HepG2 (cell line): ENCODE data around the gene PADI6. TPM values are rescaled to one million over a fixed set of nuclear protein-coding genes. Genes with fewer than 3 reads are reported as not detected.

Source experiments
- ATAC-seq: fragments of 200-7000 bp; cut with Tn5 transposase; 3 replicates; pipeline ENCODE4 v1.9.1; 2020; ENCODE audit warnings: mild to moderate bottlenecking, moderate library complexity
- BruUV-seq: library from RNA; stranded (reverse); fragments of 400-500 nt; replicated peaks from 2 replicates; lab custom pipeline; 2021; lab: Mats Ljungman, UMichigan
- CTCF ChIA-PET: fragments of 300-600 bp; formaldehyde crosslinking; extraction: SDS; loops from one replicate; lab custom pipeline; 2021; ENCODE audit warnings: low total read pairs, inconsistent platforms, low intra/inter-chr PET ratio; lab: Yijun Ruan, JAX
- POLR2A ChIA-PET: fragments of 350-600 bp; sonication (Branson Sonifier 250); formaldehyde crosslinking; loops from one replicate; lab custom pipeline; 2020; ENCODE audit warnings: antibody characterized with exemption, inconsistent platforms; lab: Yijun Ruan, JAX
- DNase-seq: peaks from one replicate; pipeline ENCODE4 v3.0.0-alpha.2; 2015; ENCODE audit warnings: low spot score
- FAIRE-seq: peaks from 3 replicates; lab custom pipeline; 2011; peaks lifted over from hg19 to GRCh38; lab: Jason Lieb, UNC
- H2AFZ ChIP-seq: one replicate; pipeline ENCODE4 v1.6.1; 2011; ENCODE audit warnings: low read length, inconsistent platforms
- H3K27ac ChIP-seq: fragments of 300-600 bp; 3 replicates; pipeline ENCODE4 v1.8.0; 2011; ENCODE audit warnings: mixed run types, mild to moderate bottlenecking, mixed read lengths, low read length, inconsistent platforms; ENCODE audit not compliant: insufficient read depth; ENCODE audit errors: extremely low read length
- H3K27me3 ChIP-seq, 2 experiments: fragments of 200-600 bp in 1 of 2; 2 replicates in 1 of 2; 3 replicates in 1 of 2; pipeline versions ENCODE4 v1.6.0 to v1.8.0; 2011; ENCODE audit warnings: low read length in 2 of 2, mild to moderate bottlenecking in 2 of 2, moderate library complexity in 2 of 2, inconsistent platforms in 1 of 2; ENCODE audit not compliant: insufficient read depth in 2 of 2, control insufficient read depth in 1 of 2
- H3K36me3 ChIP-seq, 2 experiments: fragments of 200-600 bp in 1 of 2; replicated peaks in 1 of 2; 2 replicates in 1 of 2; 3 replicates in 1 of 2; pipeline versions ENCODE4 v1.5.1 to v1.8.0; 2011; ENCODE audit warnings: low read length in 2 of 2, inconsistent platforms in 1 of 2; ENCODE audit not compliant: insufficient read depth in 2 of 2, control insufficient read depth in 1 of 2
- H3K4me1 ChIP-seq: 2 replicates; pipeline ENCODE4 v1.5.1; 2012; ENCODE audit warnings: low read length, inconsistent platforms; ENCODE audit not compliant: insufficient read depth
- H3K4me2 ChIP-seq: 2 replicates; pipeline ENCODE4 v1.6.0; 2011; ENCODE audit warnings: low read depth, low read length, inconsistent platforms
- H3K4me3 ChIP-seq, 3 experiments: fragments of 200-600 bp in 1 of 3; sonication (generic), shearing (Covaris generic) in 1 of 3; replicated peaks in 1 of 3; 2 replicates each; pipeline ENCODE4 v1.5.1; 2011 to 2016; ENCODE audit warnings: low read length in 3 of 3, inconsistent platforms in 2 of 3, low read depth in 2 of 3, mild to moderate bottlenecking in 2 of 3, control low read depth in 1 of 3, mixed read lengths in 1 of 3; ENCODE audit not compliant: insufficient read depth in 1 of 3
- H3K79me2 ChIP-seq: one replicate; pipeline ENCODE4 v1.6.1; 2011; ENCODE audit warnings: low read length, inconsistent platforms; ENCODE audit not compliant: insufficient read depth
- H3K9ac ChIP-seq: 2 replicates; pipeline ENCODE4 v1.6.0; 2011; ENCODE audit warnings: mild to moderate bottlenecking, low read depth, low read length, inconsistent platforms; ENCODE audit not compliant: insufficient read depth
- H3K9me3 ChIP-seq: 2 replicates; pipeline ENCODE4 v1.5.1; 2012; ENCODE audit warnings: mild to moderate bottlenecking, low read length
- H4K20me1 ChIP-seq: 2 replicates; pipeline ENCODE4 v1.6.0; 2011; ENCODE audit warnings: inconsistent platforms, mild to moderate bottlenecking, low read length, moderate library complexity; ENCODE audit not compliant: insufficient read depth
- FOXP4 ChIP-seq: sonication (generic); formaldehyde crosslinking; IDR thresholded peaks from 2 replicates; pipeline ENCODE4 v1.4.0; 2020; ENCODE audit warnings: missing genetic modification reagents
- KDM6A ChIP-seq: IDR thresholded peaks from 2 replicates; pipeline ENCODE4 v1.6.1; 2016; ENCODE audit warnings: low read depth
- PBX3 ChIP-seq: sonication (generic); formaldehyde crosslinking; IDR thresholded peaks from 2 replicates; pipeline ENCODE4 v1.8.1; 2023; ENCODE audit warnings: missing genetic modification reagents, inconsistent platforms, borderline replicate concordance
- ZNF121 ChIP-seq: sonication (generic); formaldehyde crosslinking; IDR thresholded peaks from 2 replicates; pipeline ENCODE4 v1.5.0; 2020; ENCODE audit warnings: mild to moderate bottlenecking, missing genetic modification reagents
- ZNF720 ChIP-seq: sonication (generic); formaldehyde crosslinking; IDR thresholded peaks from 2 replicates; pipeline ENCODE4 v1.4.0; 2020; ENCODE audit warnings: missing genetic modification reagents
- WGBS: methylation state at CpG from one replicate; pipeline ENCODE4 v1.1.6; 2017; ENCODE audit warnings: low lambda C conversion rate; 5-methylcytosine and 5-hydroxymethylcytosine counted together
- in situ Hi-C: cut with HindIII; loops from 2 replicates; pipeline ENCODE4 v1.10.0; 2017; ENCODE audit warnings: low pct_unique_long_range_greater_than_20kb; ENCODE audit not compliant: extremely low pct_ligation_motif_present
- intact Hi-C: fragments of 100-400 bp; cut with micrococcal nuclease; formaldehyde crosslinking; loops from one replicate; pipeline ENCODE4 v1.10.0; 2022; ENCODE audit not compliant: unreplicated experiment
- polyA plus RNA-seq, 8 experiments: library from polyadenylated mRNA; depleted of rRNA in 3 of 8; stranded (reverse) in 7 of 8; unstranded in 1 of 8; fragments of >200 nt; fragmentation: Illumina TruSeq in 4 of 8; extraction: Trizol in 4 of 8; gene quantifications; 2 replicates each; pipeline versions ENCODE4 v1.2.1 to v1.2.3, GENCODE V29; 2011 to 2016; ENCODE audit warnings: low read depth in 4 of 8, missing spikeins in 1 of 8, mixed read lengths in 1 of 8; ENCODE audit not compliant: insufficient read depth in 1 of 8
- total RNA-seq, 5 experiments: library from RNA; depleted of rRNA; stranded (reverse); fragments of >200 nt; fragmentation: Illumina TruSeq; extraction: Trizol; gene quantifications; 2 replicates each; pipeline ENCODE4 v1.2.3, GENCODE V29; 2016; ENCODE audit warnings: low read depth in 1 of 5
- TF ChIP-seq, protein P1 (sequence below): sonication (generic); formaldehyde crosslinking; IDR thresholded peaks from 2 replicates; pipeline ENCODE4 v1.4.0; 2020; ENCODE audit warnings: mild to moderate bottlenecking, missing genetic modification reagents
- TF ChIP-seq, protein P2 (sequence below): IDR thresholded peaks from 2 replicates; pipeline ENCODE4 v1.6.1; 2012; ENCODE audit warnings: low read depth, low read length, improper control_type of control experiment
- TF ChIP-seq, protein P3 (sequence below): IDR thresholded peaks from 2 replicates; pipeline ENCODE4 v1.6.1; 2016; ENCODE audit warnings: missing biosample characterization, missing genetic modification reagents, low read depth

The PADI6 gene
- total and polyA plus RNA-seq, 2 of the 13 experiments (the other 11 are each of a cell fraction or from before 2014, with no cell fraction given) = not detected

DNA sequence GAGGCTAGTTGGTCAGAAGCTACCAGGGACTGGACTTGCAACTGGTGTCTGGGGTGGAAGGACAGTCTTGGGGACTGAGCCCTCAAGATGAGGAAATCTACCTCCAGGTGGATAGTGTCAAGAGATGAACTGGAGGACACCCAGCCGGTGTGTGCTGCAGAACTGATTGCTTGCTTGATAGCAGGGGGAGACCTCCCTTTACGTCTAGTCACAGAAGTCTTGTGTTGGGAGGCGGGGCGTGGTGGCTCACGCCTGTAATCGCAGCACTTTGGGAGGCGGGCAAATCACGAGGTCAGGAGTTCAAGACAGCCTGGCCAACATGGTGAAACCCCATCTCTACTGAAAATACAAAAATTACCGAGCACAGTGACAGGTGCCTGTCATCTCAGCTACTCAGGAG lies 62.6 kb downstream of the PADI6 start:
- H3K36me3 ChIP-seq = peaks cover 6 to 45% of the 10 kb centered on the region in 2 experiments; a peak in 4 of 5 replicates
- no TSS peak for BruUV-seq
- intact Hi-C loops = no loop called here
- no peaks in the 10 kb centered on the region for H3K27me3 ChIP-seq
- H3K79me2 ChIP-seq = peaks cover 48% of the 10 kb centered on the region
- FAIRE-seq = no peak
- peaks cover 40% of the 10 kb centered on the region for H4K20me1 ChIP-seq
- H3K9ac ChIP-seq = no peak overlapping the region
- H3K9me3 ChIP-seq = no peaks in the 10 kb centered on the region
- DNase-seq = no peak
- WGBS = 91% methylated on average over 9 of the region's 9 CpGs
- no peak overlapping the region for H3K4me3 ChIP-seq
- ChIA-PET CTCF (no interaction called here), POLR2A (no interaction called here)
- H3K4me1 ChIP-seq = peaks cover 28% of the 10 kb centered on the region
- ATAC-seq = no peak
- in situ Hi-C loops = no loop called here
- no peak overlapping the region for H3K27ac ChIP-seq
- no peak overlapping the region for H2AFZ ChIP-seq
- TF ChIP-seq, protein P1, sequence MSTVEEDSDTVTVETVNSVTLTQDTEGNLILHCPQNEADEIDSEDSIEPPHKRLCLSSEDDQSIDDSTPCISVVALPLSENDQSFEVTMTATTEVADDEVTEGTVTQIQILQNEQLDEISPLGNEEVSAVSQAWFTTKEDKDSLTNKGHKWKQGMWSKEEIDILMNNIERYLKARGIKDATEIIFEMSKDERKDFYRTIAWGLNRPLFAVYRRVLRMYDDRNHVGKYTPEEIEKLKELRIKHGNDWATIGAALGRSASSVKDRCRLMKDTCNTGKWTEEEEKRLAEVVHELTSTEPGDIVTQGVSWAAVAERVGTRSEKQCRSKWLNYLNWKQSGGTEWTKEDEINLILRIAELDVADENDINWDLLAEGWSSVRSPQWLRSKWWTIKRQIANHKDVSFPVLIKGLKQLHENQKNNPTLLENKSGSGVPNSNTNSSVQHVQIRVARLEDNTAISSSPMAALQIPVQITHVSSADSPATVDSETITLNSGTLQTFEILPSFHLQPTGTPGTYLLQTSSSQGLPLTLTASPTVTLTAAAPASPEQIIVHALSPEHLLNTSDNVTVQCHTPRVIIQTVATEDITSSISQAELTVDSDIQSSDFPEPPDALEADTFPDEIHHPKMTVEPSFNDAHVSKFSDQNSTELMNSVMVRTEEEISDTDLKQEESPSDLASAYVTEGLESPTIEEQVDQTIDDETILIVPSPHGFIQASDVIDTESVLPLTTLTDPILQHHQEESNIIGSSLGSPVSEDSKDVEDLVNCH (CRISPR knock-in tag) = no peak
- TF ChIP-seq ZNF720 (CRISPR knock-in tag) (no peak), KDM6A (CRISPR knock-in tag) (no peak), ZNF121 (no peak), FOXP4 (no peak), PBX3 (CRISPR knock-in tag) (no peak)
- TF ChIP-seq, protein P2, sequence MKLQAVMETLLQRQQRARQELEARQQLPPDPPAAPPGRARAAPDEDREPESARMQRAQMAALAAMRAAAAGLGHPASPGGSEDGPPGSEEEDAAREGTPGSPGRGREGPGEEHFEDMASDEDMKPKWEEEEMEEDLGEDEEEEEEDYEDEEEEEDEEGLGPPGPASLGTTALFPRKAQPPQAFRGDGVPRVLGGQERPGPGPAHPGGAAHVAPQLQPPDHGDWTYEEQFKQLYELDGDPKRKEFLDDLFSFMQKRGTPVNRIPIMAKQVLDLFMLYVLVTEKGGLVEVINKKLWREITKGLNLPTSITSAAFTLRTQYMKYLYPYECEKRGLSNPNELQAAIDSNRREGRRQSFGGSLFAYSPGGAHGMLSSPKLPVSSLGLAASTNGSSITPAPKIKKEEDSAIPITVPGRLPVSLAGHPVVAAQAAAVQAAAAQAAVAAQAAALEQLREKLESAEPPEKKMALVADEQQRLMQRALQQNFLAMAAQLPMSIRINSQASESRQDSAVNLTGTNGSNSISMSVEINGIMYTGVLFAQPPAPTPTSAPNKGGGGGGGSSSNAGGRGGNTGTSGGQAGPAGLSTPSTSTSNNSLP = no peak
- TF ChIP-seq, protein P3, sequence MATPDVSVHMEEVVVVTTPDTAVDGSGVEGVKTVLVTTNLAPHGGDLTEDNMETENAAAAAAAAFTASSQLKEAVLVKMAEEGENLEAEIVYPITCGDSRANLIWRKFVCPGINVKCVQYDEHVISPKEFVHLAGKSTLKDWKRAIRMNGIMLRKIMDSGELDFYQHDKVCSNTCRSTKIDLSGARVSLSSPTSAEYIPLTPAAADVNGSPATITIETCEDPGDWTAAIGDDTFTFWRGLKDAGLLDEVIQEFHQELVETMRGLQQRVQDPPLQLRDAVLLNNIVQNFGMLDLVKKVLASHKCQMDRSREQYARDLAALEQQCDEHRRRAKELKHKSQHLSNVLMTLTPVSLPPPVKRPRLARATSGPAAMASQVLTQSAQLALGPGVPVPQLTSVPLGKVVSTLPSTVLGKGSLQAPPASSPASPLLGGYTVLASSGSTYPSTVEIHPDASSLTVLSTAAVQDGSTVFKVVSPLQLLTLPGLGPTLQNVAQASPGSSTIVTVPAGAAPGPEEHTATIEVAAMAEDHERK (CRISPR knock-in tag) = no peak
- H3K4me2 ChIP-seq = no peak overlapping the region
